ENCODE data around the gene UACA. TPM values are rescaled to one million over a fixed set of nuclear protein-coding genes. Genes with fewer than 3 reads are reported as not detected.
A peak's percentile ranks its signal among the peaks of the same experiment; 100 is the strongest.

Gene UACA
- total and polyA plus RNA-seq, 2 experiments from 2014 or later: 46.7 to 58.7 TPM

GRCh38 chr15:70625438-70625837 lies 137.9 kb downstream of the UACA start:
- H3K79me2 ChIP-seq: no peaks in the 10 kb centered on the region
- 83% methylated on average over 3 of the region's 3 CpGs for WGBS (ENCODE audit: low lambda C conversion rate, missing lambda C conversion rate)
- H3K4me3 ChIP-seq: no peak overlapping the region
- no peak overlapping the region for H2AFZ ChIP-seq
- H3K4me1 ChIP-seq (ENCODE audit: insufficient read depth): no peaks in the 10 kb centered on the region
- H3K4me2 ChIP-seq: no peak overlapping the region
- no peaks in the 10 kb centered on the region for H4K20me1 ChIP-seq (ENCODE audit: insufficient read depth, poor library complexity, severe bottlenecking)
- no peak overlapping the region for H3K27ac ChIP-seq
- H3K9me3 ChIP-seq (ENCODE audit: low read depth): no peaks in the 10 kb centered on the region
- TF ChIP-seq EZH2phosphoT487 (IDR thresholded peaks at IDR 0.05; ENCODE audit: low read depth, severe bottlenecking, unreplicated experiment) (no peak), CTCF (IDR thresholded peaks at IDR 0.05; ENCODE audit: poor library complexity) (no peak), EZH2 (IDR thresholded peaks at IDR 0.05; ENCODE audit: borderline replicate concordance) (no peak)
- H3K27me3 ChIP-seq: no peaks in the 10 kb centered on the region
- no peaks in the 10 kb centered on the region for H3K36me3 ChIP-seq (replicated peaks; ENCODE audit: insufficient read depth, low read depth)
- H3K9me2 ChIP-seq (replicated peaks; ENCODE audit: insufficient read depth): no peaks in the 10 kb centered on the region
- DNase-seq (ENCODE audit: low spot score): no peak

GRCh38 chr15:70625011-70625410 lies 138.3 kb downstream of the UACA start:
- H2AFZ ChIP-seq: no peak overlapping the region
- DNase-seq (ENCODE audit: low spot score): no peak
- no peak overlapping the region for H3K4me2 ChIP-seq
- no peaks in the 10 kb centered on the region for H4K20me1 ChIP-seq (ENCODE audit: insufficient read depth, poor library complexity, severe bottlenecking)
- H3K4me3 ChIP-seq: no peak overlapping the region
- H3K9me3 ChIP-seq (ENCODE audit: low read depth): no peaks in the 10 kb centered on the region
- no peak for TF ChIP-seq EZH2 (IDR thresholded peaks at IDR 0.05; ENCODE audit: borderline replicate concordance)
- TF ChIP-seq EZH2phosphoT487 (IDR thresholded peaks at IDR 0.05; ENCODE audit: low read depth, severe bottlenecking, unreplicated experiment): no peak
- TF ChIP-seq CTCF (IDR thresholded peaks at IDR 0.05; ENCODE audit: poor library complexity): no peak
- no peaks in the 10 kb centered on the region for H3K27me3 ChIP-seq
- no peaks in the 10 kb centered on the region for H3K9me2 ChIP-seq (replicated peaks; ENCODE audit: insufficient read depth)
- H3K79me2 ChIP-seq: no peaks in the 10 kb centered on the region
- H3K27ac ChIP-seq: no peak overlapping the region
- no peaks in the 10 kb centered on the region for H3K36me3 ChIP-seq (replicated peaks; ENCODE audit: insufficient read depth, low read depth)
- H3K4me1 ChIP-seq (ENCODE audit: insufficient read depth): no peaks in the 10 kb centered on the region

- no peak overlapping the region for H2AFZ ChIP-seq
- no peaks in the 10 kb centered on the region for H3K9me2 ChIP-seq (replicated peaks; ENCODE audit: insufficient read depth)
- no peaks in the 10 kb centered on the region for H3K36me3 ChIP-seq (replicated peaks; ENCODE audit: insufficient read depth, low read depth)
- H3K4me3 ChIP-seq: no peak overlapping the region
- H4K20me1 ChIP-seq (ENCODE audit: insufficient read depth, poor library complexity, severe bottlenecking): no peaks in the 10 kb centered on the region
- H3K4me1 ChIP-seq (ENCODE audit: insufficient read depth): peaks cover 18% of the 10 kb centered on the region
- no peaks in the 10 kb centered on the region for H3K9me3 ChIP-seq (ENCODE audit: low read depth)
- no peak overlapping the region for H3K27ac ChIP-seq
- 79% methylated on average over 3 of the region's 3 CpGs for WGBS (ENCODE audit: low lambda C conversion rate, missing lambda C conversion rate)
- DNase-seq (ENCODE audit: low spot score): no peak
- H3K4me2 ChIP-seq: no peak overlapping the region
- H3K79me2 ChIP-seq: no peaks in the 10 kb centered on the region
- no peak for TF ChIP-seq EZH2 (IDR thresholded peaks at IDR 0.05; ENCODE audit: borderline replicate concordance)
- no peak for TF ChIP-seq CTCF (IDR thresholded peaks at IDR 0.05; ENCODE audit: poor library complexity)
- no peak for TF ChIP-seq EZH2phosphoT487 (IDR thresholded peaks at IDR 0.05; ENCODE audit: low read depth, severe bottlenecking, unreplicated experiment)
- no peaks in the 10 kb centered on the region for H3K27me3 ChIP-seq
Observed at GRCh38 chr15:70618929-70619328, 144.4 kb downstream of the UACA start.

- no peak for DNase-seq (ENCODE audit: low spot score)
- H3K9me2 ChIP-seq (replicated peaks; ENCODE audit: insufficient read depth): no peaks in the 10 kb centered on the region
- H3K4me2 ChIP-seq: peak overlapping the region; percentile 44
- H3K36me3 ChIP-seq (replicated peaks; ENCODE audit: insufficient read depth, low read depth): no peaks in the 10 kb centered on the region
- no peak overlapping the region for H2AFZ ChIP-seq
- H3K4me3 ChIP-seq: no peak overlapping the region
- H3K9me3 ChIP-seq (ENCODE audit: low read depth): no peaks in the 10 kb centered on the region
- H3K4me1 ChIP-seq (ENCODE audit: insufficient read depth): peaks cover 18% of the 10 kb centered on the region
- no peak for TF ChIP-seq EZH2 (IDR thresholded peaks at IDR 0.05; ENCODE audit: borderline replicate concordance)
- no peak for TF ChIP-seq CTCF (IDR thresholded peaks at IDR 0.05; ENCODE audit: poor library complexity)
- no peak for TF ChIP-seq EZH2phosphoT487 (IDR thresholded peaks at IDR 0.05; ENCODE audit: low read depth, severe bottlenecking, unreplicated experiment)
- 55% methylated on average over 4 of the region's 4 CpGs for WGBS (ENCODE audit: low lambda C conversion rate, missing lambda C conversion rate)
- no peaks in the 10 kb centered on the region for H4K20me1 ChIP-seq (ENCODE audit: insufficient read depth, poor library complexity, severe bottlenecking)
- no peaks in the 10 kb centered on the region for H3K27me3 ChIP-seq
- H3K27ac ChIP-seq: peak overlapping the region; percentile 51
- no peaks in the 10 kb centered on the region for H3K79me2 ChIP-seq
Observed at GRCh38 chr15:70617911-70618287, 145.5 kb downstream of the UACA start.

All from hepatocyte (in vitro differentiated cells).